Measurements from ENCODE around the gene EYA3.

GRCh38 chr1:28102189-28102588 is 13.8 kb upstream of the EYA3 start:
- TF ChIP-seq CTCF (IDR thresholded peaks at IDR 0.05) (no peak), POLR2A (IDR thresholded peaks at IDR 0.05) (no peak), POLR2AphosphoS5 (IDR thresholded peaks at IDR 0.05) (no peak)
